ENCODE data around the gene ATXN1.

ATXN1 gene

GRCh38 chr6:16316741-16317251 is 444.5 kb downstream of the ATXN1 start:
- Histone ChIP-seq H3K4me2 (ENCODE audit: low read depth, low read length, poor library complexity, severe bottlenecking) (no peak overlapping the region), H2AFZ (ENCODE audit: low read length) (no peak overlapping the region)

GRCh38 chr6:16314296-16314695 is 447.0 kb downstream of the ATXN1 start:
- Histone ChIP-seq H3K36me3 (ENCODE audit: insufficient read depth, low read length) (no peaks in the 10 kb centered on the region), H3K27me3 (ENCODE audit: insufficient read depth, low read length, poor library complexity, severe bottlenecking) (no peaks in the 10 kb centered on the region), H3K4me1 (ENCODE audit: insufficient read depth, low read length, poor library complexity, severe bottlenecking) (peaks cover 21% of the 10 kb centered on the region), H3F3A (ENCODE audit: low read depth) (no peaks in the 10 kb centered on the region), H3K79me2 (ENCODE audit: insufficient read depth, low read length) (no peaks in the 10 kb centered on the region), H3K4me3 (ENCODE audit: low read length, poor library complexity, severe bottlenecking) (no peak overlapping the region), H3K9me2 (replicated peaks; ENCODE audit: low read depth, low read length) (no peaks in the 10 kb centered on the region), H2AFZ (ENCODE audit: low read length) (no peak overlapping the region), H3K9ac (ENCODE audit: low read depth, low read length, poor library complexity, severe bottlenecking) (no peak overlapping the region), H3K4me2 (ENCODE audit: low read depth, low read length, poor library complexity, severe bottlenecking) (no peak overlapping the region), H4K20me1 (ENCODE audit: insufficient read depth, low read length, poor library complexity, severe bottlenecking) (no peaks in the 10 kb centered on the region), H3K9me3 (ENCODE audit: insufficient read depth, low read depth, low read length) (no peaks in the 10 kb centered on the region)
- TF ChIP-seq EZH2phosphoT487 (IDR thresholded peaks at IDR 0.05; ENCODE audit: borderline replicate concordance) = no peak
- no peak for TF ChIP-seq CTCF (conservative IDR thresholded peaks at IDR 0.05; ENCODE audit: low read length)

More at GRCh38 chr6:16316741-16317251, 444.5 kb downstream of the ATXN1 start:
- H3K36me3 ChIP-seq (ENCODE audit: insufficient read depth, low read length) = no peaks in the 10 kb centered on the region
- no peaks in the 10 kb centered on the region for H3K9me3 ChIP-seq (ENCODE audit: insufficient read depth, low read depth, low read length)
- H4K20me1 ChIP-seq (ENCODE audit: insufficient read depth, low read length, poor library complexity, severe bottlenecking) = no peaks in the 10 kb centered on the region
- peaks cover 10% of the 10 kb centered on the region; the same call in 1 of the 2 replicates for H3F3A ChIP-seq (ENCODE audit: low read depth)
- TF ChIP-seq EZH2phosphoT487 (IDR thresholded peaks at IDR 0.05; ENCODE audit: borderline replicate concordance) = no peak
- TF ChIP-seq CTCF (conservative IDR thresholded peaks at IDR 0.05; ENCODE audit: low read length) = peak; percentile 78
- H3K4me1 ChIP-seq (ENCODE audit: insufficient read depth, low read length, poor library complexity, severe bottlenecking) = peaks cover 46% of the 10 kb centered on the region
- H3K9ac ChIP-seq (ENCODE audit: low read depth, low read length, poor library complexity, severe bottlenecking) = no peak overlapping the region
- H3K79me2 ChIP-seq (ENCODE audit: insufficient read depth, low read length) = no peaks in the 10 kb centered on the region
- H3K27me3 ChIP-seq (ENCODE audit: insufficient read depth, low read length, poor library complexity, severe bottlenecking) = no peaks in the 10 kb centered on the region
- no peaks in the 10 kb centered on the region for H3K9me2 ChIP-seq (replicated peaks; ENCODE audit: low read depth, low read length)
- H3K4me3 ChIP-seq (ENCODE audit: low read length, poor library complexity, severe bottlenecking) = no peak overlapping the region

GRCh38 chr6:16313732-16314131 is 447.5 kb downstream of the ATXN1 start:
- TF ChIP-seq EZH2phosphoT487 (IDR thresholded peaks at IDR 0.05; ENCODE audit: borderline replicate concordance) = no peak
- TF ChIP-seq CTCF (conservative IDR thresholded peaks at IDR 0.05; ENCODE audit: low read length) = no peak
- no peaks in the 10 kb centered on the region for H3K9me3 ChIP-seq (ENCODE audit: insufficient read depth, low read depth, low read length)
- H3K4me1 ChIP-seq (ENCODE audit: insufficient read depth, low read length, poor library complexity, severe bottlenecking) = peaks cover 16% of the 10 kb centered on the region
- H3K36me3 ChIP-seq (ENCODE audit: insufficient read depth, low read length) = no peaks in the 10 kb centered on the region
- no peak overlapping the region for H3K4me2 ChIP-seq (ENCODE audit: low read depth, low read length, poor library complexity, severe bottlenecking)
- no peaks in the 10 kb centered on the region for H4K20me1 ChIP-seq (ENCODE audit: insufficient read depth, low read length, poor library complexity, severe bottlenecking)
- H3K79me2 ChIP-seq (ENCODE audit: insufficient read depth, low read length) = no peaks in the 10 kb centered on the region
- no peaks in the 10 kb centered on the region for H3K27me3 ChIP-seq (ENCODE audit: insufficient read depth, low read length, poor library complexity, severe bottlenecking)
- H2AFZ ChIP-seq (ENCODE audit: low read length) = no peak overlapping the region
- no peak overlapping the region for H3K9ac ChIP-seq (ENCODE audit: low read depth, low read length, poor library complexity, severe bottlenecking)
- H3K9me2 ChIP-seq (replicated peaks; ENCODE audit: low read depth, low read length) = no peaks in the 10 kb centered on the region
- no peaks in the 10 kb centered on the region for H3F3A ChIP-seq (ENCODE audit: low read depth)
- H3K4me3 ChIP-seq (ENCODE audit: low read length, poor library complexity, severe bottlenecking) = no peak overlapping the region

Data from Loucy (cell line).